Measurements from ENCODE around the gene FN3K.
A peak's percentile ranks its signal among the peaks of the same experiment; 100 is the strongest.
"Not testable (repeated sequence)": the region's sequence is repeated elsewhere in the genome, so short reads cannot be mapped to it uniquely, and the experiment has no call there.

FN3K gene

GRCh38 chr17:82774456-82774855 lies 39.0 kb downstream of the FN3K start:
- DNase-seq, result not testable (repeated sequence)

- DNase-seq, result peak; percentile 70
These were observed 39.8 kb downstream of the FN3K start for GRCh38 chr17:82775001-82775823.

GRCh38 chr17:82776454-82776853 lies 41.0 kb downstream of the FN3K start:
- DNase-seq, result no peak

- not testable (repeated sequence) for DNase-seq
These were observed 42.5 kb downstream of the FN3K start for GRCh38 chr17:82777778-82778375.

- DNase-seq, result no peak
These were observed 44.1 kb downstream of the FN3K start for GRCh38 chr17:82779541-82779940.

- no peak for DNase-seq
These were observed 44.8 kb downstream of the FN3K start for GRCh38 chr17:82780195-82780594.

- no peak for DNase-seq
These were observed 45.8 kb downstream of the FN3K start for GRCh38 chr17:82780971-82781893.

GRCh38 chr17:82781894-82782274 lies 46.5 kb downstream of the FN3K start:
- peak; percentile 73 for DNase-seq

GRCh38 chr17:82782657-82783207 lies 47.3 kb downstream of the FN3K start:
- DNase-seq, result no peak

GRCh38 chr17:82783498-82783897 lies 48.1 kb downstream of the FN3K start:
- DNase-seq, result no peak

- not testable (repeated sequence) for DNase-seq
These were observed 50.2 kb downstream of the FN3K start for GRCh38 chr17:82785581-82785980.

- no peak for DNase-seq
These were observed 51.0 kb downstream of the FN3K start for GRCh38 chr17:82786427-82786826.

GRCh38 chr17:82787081-82787848 lies 51.9 kb downstream of the FN3K start:
- DNase-seq, result no peak

GRCh38 chr17:82788206-82789001 lies 53.0 kb downstream of the FN3K start:
- DNase-seq, result no peak

- DNase-seq, result no peak
These were observed 53.7 kb downstream of the FN3K start for GRCh38 chr17:82789051-82789592.

GRCh38 chr17:82789806-82790205 lies 54.4 kb downstream of the FN3K start:
- no peak for DNase-seq

GRCh38 chr17:82790391-82790790 lies 55.0 kb downstream of the FN3K start:
- DNase-seq, result no peak

- no peak for DNase-seq
These were observed 56.1 kb downstream of the FN3K start for GRCh38 chr17:82791532-82791931.

- no peak for DNase-seq
These were observed 58.7 kb downstream of the FN3K start for GRCh38 chr17:82793974-82794630.
